Smooth muscle cell (in vitro differentiated cells): ENCODE results near the gene DIAPH3. TPM values are rescaled to one million over a fixed set of nuclear protein-coding genes. Genes with fewer than 3 reads are reported as not detected.

ENCODE experiments used
- DNase-seq: peaks from one replicate; lab custom pipeline; 2025; ENCODE audit not compliant: unreplicated experiment; lab: John Stamatoyannopoulos, UW
- H2AFZ ChIP-seq: fragments of 200-600 bp; sonication (generic); 2 replicates; pipeline ENCODE4 v1.6.0; 2016; ENCODE audit warnings: antibody characterized with exemption, low read depth, mild to moderate bottlenecking
- H3F3A ChIP-seq: fragments of 200-600 bp; sonication (generic); 2 replicates; pipeline ENCODE4 v1.6.0; 2017; ENCODE audit warnings: antibody characterized with exemption, low read depth
- H3K27ac ChIP-seq: fragments of 200-600 bp; sonication (generic); 2 replicates; pipeline ENCODE4 v1.5.1; 2016; ENCODE audit warnings: low read depth, mild to moderate bottlenecking
- H3K27me3 ChIP-seq: fragments of 200-600 bp; sonication (generic); 2 replicates; pipeline ENCODE4 v1.6.1; 2016; ENCODE audit warnings: low read depth, mild to moderate bottlenecking
- H3K36me3 ChIP-seq: fragments of 200-600 bp; sonication (generic); 2 replicates; pipeline ENCODE4 v1.5.1; 2016; ENCODE audit warnings: low read depth
- H3K4me1 ChIP-seq: fragments of 200-600 bp; sonication (generic); 2 replicates; pipeline ENCODE4 v1.5.1; 2016; ENCODE audit warnings: low read depth
- H3K4me2 ChIP-seq: fragments of 200-600 bp; sonication (generic); 2 replicates; pipeline ENCODE4 v1.6.0; 2016; ENCODE audit warnings: mild to moderate bottlenecking
- H3K4me3 ChIP-seq: fragments of 200-600 bp; sonication (generic); 2 replicates; pipeline ENCODE4 v1.5.1; 2016; ENCODE audit warnings: mild to moderate bottlenecking
- H3K79me2 ChIP-seq: fragments of 200-600 bp; sonication (generic); 2 replicates; pipeline ENCODE4 v1.6.0; 2016; ENCODE audit warnings: low read depth, mild to moderate bottlenecking
- H3K9ac ChIP-seq: fragments of 200-600 bp; sonication (generic); 2 replicates; pipeline ENCODE4 v1.6.0; 2016; ENCODE audit warnings: low read depth
- H3K9me3 ChIP-seq: fragments of 200-600 bp; sonication (generic); replicated peaks from 2 replicates; pipeline ENCODE4 v1.5.1; 2016; ENCODE audit warnings: low read depth
- H4K20me1 ChIP-seq: fragments of 200-600 bp; sonication (generic); 2 replicates; pipeline ENCODE4 v1.6.0; 2016; ENCODE audit warnings: low read depth
- WGBS: methylation state at CpG from one replicate; pipeline ENCODE4 v1.1.7; 2016; ENCODE audit warnings: low lambda C conversion rate; 5-methylcytosine and 5-hydroxymethylcytosine counted together
- polyA plus RNA-seq: library from polyadenylated mRNA; unstranded; fragments of >200 nt; fragmentation: Nextera tagmentation; extraction: Ambion mirVana; gene quantifications from 2 replicates; pipeline ENCODE4 v1.2.1, GENCODE V29; 2016
- total RNA-seq: library from RNA; depleted of rRNA; stranded (reverse); fragments of >200 nt; gene quantifications from 2 replicates; pipeline ENCODE4 v1.2.3, GENCODE V29; 2014
- TF ChIP-seq, protein P1 (sequence below): fragments of 200-600 bp; sonication (generic); IDR thresholded peaks from 2 replicates; pipeline ENCODE4 v1.5.1; 2017; ENCODE audit warnings: borderline replicate concordance, mild to moderate bottlenecking, antibody characterized with exemption; ENCODE audit not compliant: insufficient read depth, poor library complexity, severe bottlenecking

The DIAPH3 gene
- total and polyA plus RNA-seq, 2 experiments from 2014 or later: 6.8 to 9.5 TPM

DNA sequence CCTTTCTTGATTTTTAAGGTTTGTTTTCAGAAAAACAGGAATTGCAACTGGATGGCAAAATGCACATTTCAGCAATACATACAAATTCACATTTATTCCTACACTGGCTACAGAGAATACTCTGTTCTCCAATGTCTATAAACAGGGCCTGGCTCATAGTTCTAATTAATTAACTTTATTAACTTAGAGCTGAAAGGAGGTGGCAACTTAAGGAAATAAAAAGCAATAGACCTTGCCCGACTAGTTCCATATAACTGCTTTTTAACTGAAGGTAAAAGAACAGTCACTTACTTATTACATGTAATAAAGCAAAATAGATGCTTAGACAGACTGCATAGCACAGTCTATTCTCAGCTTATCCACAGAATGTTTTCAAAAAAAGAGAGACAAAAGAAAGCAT, 498.5 kb downstream of the DIAPH3 start:
- Histone ChIP-seq H3K4me3 (no peak overlapping the region), H3K36me3 (no peaks in the 10 kb centered on the region), H4K20me1 (no peaks in the 10 kb centered on the region), H3K27ac (no peak overlapping the region), H3K4me2 (no peak overlapping the region), H3K9me3 (no peaks in the 10 kb centered on the region), H3K4me1 (no peaks in the 10 kb centered on the region), H3K9ac (no peak overlapping the region), H3F3A (no peaks in the 10 kb centered on the region), H3K27me3 (no peaks in the 10 kb centered on the region), H3K79me2 (no peaks in the 10 kb centered on the region), H2AFZ (no peak overlapping the region)
- no peak for DNase-seq
- WGBS: 87% methylated on average over 1 of the region's 1 CpG
- TF ChIP-seq, protein P1, sequence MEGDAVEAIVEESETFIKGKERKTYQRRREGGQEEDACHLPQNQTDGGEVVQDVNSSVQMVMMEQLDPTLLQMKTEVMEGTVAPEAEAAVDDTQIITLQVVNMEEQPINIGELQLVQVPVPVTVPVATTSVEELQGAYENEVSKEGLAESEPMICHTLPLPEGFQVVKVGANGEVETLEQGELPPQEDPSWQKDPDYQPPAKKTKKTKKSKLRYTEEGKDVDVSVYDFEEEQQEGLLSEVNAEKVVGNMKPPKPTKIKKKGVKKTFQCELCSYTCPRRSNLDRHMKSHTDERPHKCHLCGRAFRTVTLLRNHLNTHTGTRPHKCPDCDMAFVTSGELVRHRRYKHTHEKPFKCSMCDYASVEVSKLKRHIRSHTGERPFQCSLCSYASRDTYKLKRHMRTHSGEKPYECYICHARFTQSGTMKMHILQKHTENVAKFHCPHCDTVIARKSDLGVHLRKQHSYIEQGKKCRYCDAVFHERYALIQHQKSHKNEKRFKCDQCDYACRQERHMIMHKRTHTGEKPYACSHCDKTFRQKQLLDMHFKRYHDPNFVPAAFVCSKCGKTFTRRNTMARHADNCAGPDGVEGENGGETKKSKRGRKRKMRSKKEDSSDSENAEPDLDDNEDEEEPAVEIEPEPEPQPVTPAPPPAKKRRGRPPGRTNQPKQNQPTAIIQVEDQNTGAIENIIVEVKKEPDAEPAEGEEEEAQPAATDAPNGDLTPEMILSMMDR: no peak

DNA sequence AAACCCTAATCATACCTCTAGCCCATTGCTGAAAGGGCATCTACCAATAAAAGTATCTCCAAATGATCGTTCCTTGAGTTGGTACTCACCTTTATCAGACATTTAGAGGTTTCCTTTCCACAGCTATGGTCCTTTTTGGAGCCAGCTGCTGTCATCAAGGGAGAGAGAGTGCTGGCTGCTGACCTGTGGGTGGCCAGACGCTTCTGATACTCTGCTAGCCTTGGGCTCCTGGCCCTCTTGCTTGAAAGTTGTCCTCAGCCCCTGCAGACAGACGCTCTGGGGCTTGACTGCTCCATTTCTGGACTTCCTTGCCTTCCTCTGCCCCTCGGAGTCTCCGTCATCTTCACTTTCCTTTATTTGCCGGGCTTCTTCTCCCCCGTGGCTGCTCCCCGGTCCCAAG, 499.1 kb downstream of the DIAPH3 start:
- Histone ChIP-seq H3K79me2 (no peaks in the 10 kb centered on the region), H3K4me1 (no peaks in the 10 kb centered on the region), H3F3A (no peaks in the 10 kb centered on the region), H3K27me3 (no peaks in the 10 kb centered on the region), H3K4me3 (no peak overlapping the region), H3K4me2 (no peak overlapping the region), H3K9me3 (no peaks in the 10 kb centered on the region), H3K27ac (no peak overlapping the region), H2AFZ (no peak overlapping the region), H4K20me1 (no peaks in the 10 kb centered on the region), H3K9ac (no peak overlapping the region), H3K36me3 (no peaks in the 10 kb centered on the region)
- no peak for DNase-seq
- WGBS: 65% methylated on average over 8 of the region's 8 CpGs
- TF ChIP-seq, protein P1: no peak

DNA sequence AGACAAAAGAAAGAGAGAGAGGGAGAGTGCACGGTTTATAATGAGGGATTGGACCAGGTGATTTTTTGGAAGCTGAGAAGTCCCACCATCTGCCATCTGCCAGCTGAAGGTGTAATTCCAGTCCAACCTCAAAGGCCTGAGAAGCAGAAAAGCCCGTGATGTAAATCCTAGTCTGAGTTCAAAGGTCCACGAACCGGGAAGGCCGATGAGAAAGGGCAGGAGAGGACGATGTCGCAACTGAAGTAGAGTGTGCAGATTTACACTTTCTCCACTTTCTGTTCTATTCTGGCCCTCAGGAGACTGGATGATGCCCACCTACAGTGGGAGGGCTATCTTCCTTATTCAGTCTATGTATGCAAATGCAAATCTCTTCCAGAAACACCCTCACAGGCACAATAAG, 500.0 kb downstream of the DIAPH3 start:
- Histone ChIP-seq H3F3A (no peaks in the 10 kb centered on the region), H3K9me3 (no peaks in the 10 kb centered on the region), H3K4me1 (no peaks in the 10 kb centered on the region), H3K4me3 (no peak overlapping the region), H3K27me3 (no peaks in the 10 kb centered on the region), H2AFZ (no peak overlapping the region), H3K4me2 (no peak overlapping the region), H3K27ac (no peak overlapping the region), H3K36me3 (no peaks in the 10 kb centered on the region), H3K79me2 (no peaks in the 10 kb centered on the region), H4K20me1 (no peaks in the 10 kb centered on the region), H3K9ac (no peak overlapping the region)
- no peak for DNase-seq
- TF ChIP-seq, protein P1: no peak
- WGBS: 94% methylated on average over 7 of the region's 7 CpGs

DNA sequence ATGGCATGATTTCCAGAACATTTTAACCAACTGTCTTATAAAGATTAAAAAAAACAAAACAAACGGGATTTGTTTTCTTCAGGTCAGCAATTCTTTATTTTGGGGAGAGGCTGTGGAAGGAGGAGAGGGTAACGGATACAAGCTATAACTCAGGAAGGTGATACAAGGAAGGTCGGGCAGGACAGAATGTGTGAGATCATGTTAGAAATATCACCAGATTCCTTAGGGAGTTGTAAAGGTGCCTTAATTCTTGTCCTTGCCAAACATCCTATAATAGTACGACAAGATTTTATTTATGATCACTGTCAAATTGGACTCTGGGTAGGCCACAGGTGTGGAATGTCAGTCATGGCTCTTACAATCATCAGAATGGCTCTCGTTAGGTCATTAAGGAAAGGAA, 503.1 kb downstream of the DIAPH3 start:
- 89% methylated on average over 5 of the region's 5 CpGs for WGBS
- no peaks in the 10 kb centered on the region for H3F3A ChIP-seq
- H3K9ac ChIP-seq: no peak overlapping the region
- H3K9me3 ChIP-seq: no peaks in the 10 kb centered on the region
- H3K79me2 ChIP-seq: no peaks in the 10 kb centered on the region
- H3K27ac ChIP-seq: no peak overlapping the region
- H4K20me1 ChIP-seq: no peaks in the 10 kb centered on the region
- H2AFZ ChIP-seq: no peak overlapping the region
- H3K27me3 ChIP-seq: no peaks in the 10 kb centered on the region
- H3K4me3 ChIP-seq: no peak overlapping the region
- TF ChIP-seq, protein P1: no peak
- no peak for DNase-seq
- H3K4me2 ChIP-seq: no peak overlapping the region
- H3K36me3 ChIP-seq: no peaks in the 10 kb centered on the region
- no peaks in the 10 kb centered on the region for H3K4me1 ChIP-seq
